B cell (primary cell): ENCODE data around the gene RNF223. TPM values are rescaled to one million over a fixed set of nuclear protein-coding genes. Genes with fewer than 3 reads are reported as not detected.

Source experiments
- ATAC-seq: fragments of 200-7000 bp; cut with Tn5 transposase; one replicate; pipeline ENCODE4 v1.10.0; 2021; ENCODE audit warnings: low read depth, mild to moderate bottlenecking, moderate number of reproducible peaks, moderate library complexity
- CTCF ChIA-PET: fragments of 350-600 bp; sonication (Branson Sonifier 250); formaldehyde crosslinking; loops from one replicate; lab custom pipeline; 2021; ENCODE audit warnings: antibody characterized with exemption, inconsistent platforms; lab: Charles Lee
- POLR2A ChIA-PET: fragments of 350-600 bp; sonication (Branson Sonifier 250); formaldehyde crosslinking; loops from one replicate; lab custom pipeline; 2021; ENCODE audit warnings: antibody characterized with exemption; lab: Charles Lee
- DNase-seq: peaks from one replicate; pipeline ENCODE4 v3.0.0; 2013
- H2AFZ ChIP-seq: 2 replicates; pipeline ENCODE4 v1.6.1; 2012; ENCODE audit warnings: mild to moderate bottlenecking, low read depth, low read length; ENCODE audit not compliant: insufficient read depth, poor library complexity, severe bottlenecking
- H3K27ac ChIP-seq, 2 donors: 1 replicate in 1 of 2; 2 replicates in 1 of 2; pipeline ENCODE4 v1.5.1; 2012 to 2013; ENCODE audit warnings: low read length in 2 of 2, mild to moderate bottlenecking in 2 of 2, moderate library complexity in 1 of 2
- H3K27me3 ChIP-seq, 4 experiments: fragments of 200-600 bp in 1 of 4; sonication (generic) in 1 of 4; replicated peaks in 1 of 4; 1 replicate in 2 of 4; 2 replicates in 2 of 4; pipeline versions ENCODE4 v1.6.1 to v1.7.0; 2013 to 2016; ENCODE audit warnings: low read length in 3 of 4, mild to moderate bottlenecking in 2 of 4, mixed read lengths in 1 of 4, moderate library complexity in 1 of 4; ENCODE audit not compliant: insufficient read depth in 4 of 4, control insufficient read depth in 3 of 4; ENCODE audit errors: control extremely low read depth in 1 of 4
- H3K36me3 ChIP-seq, 2 experiments: replicated peaks in 1 of 2; 1 replicate in 1 of 2; 2 replicates in 1 of 2; pipeline versions ENCODE4 v1.6.1 to v1.7.1; 2013; ENCODE audit warnings: low read length in 1 of 2; ENCODE audit not compliant: insufficient read depth in 2 of 2, control insufficient read depth in 1 of 2; ENCODE audit errors: control extremely low read depth in 1 of 2, extremely low read depth in 1 of 2
- H3K4me1 ChIP-seq, 2 donors: fragments of 200-600 bp in 1 of 2; sonication (generic) in 1 of 2; 1 replicate in 1 of 2; 2 replicates in 1 of 2; pipeline versions ENCODE4 v1.5.1 to v1.6.1; 2013 to 2017; ENCODE audit warnings: low read length in 2 of 2; ENCODE audit not compliant: control insufficient read depth in 2 of 2, insufficient read depth in 2 of 2
- H3K4me2 ChIP-seq: replicated peaks from 2 replicates; pipeline ENCODE3; 2012; ENCODE audit warnings: mild to moderate bottlenecking, low read depth, low read length; ENCODE audit not compliant: poor library complexity, severe bottlenecking
- H3K4me3 ChIP-seq, 5 experiments: fragments of 200-600 bp in 1 of 5; sonication (generic) in 1 of 5; 1 replicate in 3 of 5; 2 replicates in 2 of 5; pipeline versions ENCODE4 v1.5.1 to v1.7.0; 2011 to 2016; ENCODE audit warnings: low read length in 4 of 5, mild to moderate bottlenecking in 4 of 5, low read depth in 2 of 5, control low read depth in 1 of 5, moderate library complexity in 1 of 5; ENCODE audit not compliant: insufficient read depth in 1 of 5; ENCODE audit errors: control extremely low read depth in 1 of 5, extremely low read depth in 1 of 5
- H3K79me2 ChIP-seq: fragments of 200-600 bp; sonication (generic); one replicate; pipeline ENCODE4 v1.6.0; 2016; ENCODE audit warnings: low read length; ENCODE audit not compliant: control insufficient read depth, insufficient read depth
- H3K9ac ChIP-seq: fragments of 200-600 bp; sonication (generic); 2 replicates; pipeline ENCODE4 v1.6.1; 2017; ENCODE audit warnings: mild to moderate bottlenecking, low read length, moderate library complexity
- H3K9me3 ChIP-seq, 3 donors: one replicate each; pipeline versions ENCODE4 v1.6.1 to v1.7.1; 2013; ENCODE audit warnings: low read length in 2 of 3; ENCODE audit not compliant: control insufficient read depth in 2 of 3, insufficient read depth in 1 of 3; ENCODE audit errors: control extremely low read depth in 1 of 3
- H4K20me1 ChIP-seq: 2 replicates; pipeline ENCODE4 v1.6.0; 2012; ENCODE audit warnings: mild to moderate bottlenecking, low read length; ENCODE audit not compliant: insufficient read depth, control insufficient read depth, poor library complexity, severe bottlenecking
- H3K27ac Mint-ChIP-seq: one replicate; pipeline ENCODE4 v1.8.0; 2021; ENCODE audit warnings: mixed read lengths
- H3K27me3 Mint-ChIP-seq: one replicate; pipeline ENCODE4 v1.8.0; 2021; ENCODE audit warnings: mixed read lengths
- H3K4me1 Mint-ChIP-seq: one replicate; pipeline ENCODE4 v1.8.0; 2021; ENCODE audit warnings: mixed read lengths
- H3K4me3 Mint-ChIP-seq: one replicate; pipeline ENCODE4 v1.8.0; 2021; ENCODE audit warnings: mixed read lengths
- H3K9me3 Mint-ChIP-seq: one replicate; pipeline ENCODE4 v1.8.0; 2022; ENCODE audit warnings: mixed read lengths; ENCODE audit not compliant: insufficient read depth
- CTCF ChIP-seq: fragments of 200-600 bp; IDR thresholded peaks from one replicate; pipeline ENCODE4 v1.8.0; 2022; ENCODE audit warnings: antibody characterized with exemption, mild to moderate bottlenecking
- EZH2 ChIP-seq: IDR thresholded peaks from 2 replicates; pipeline ENCODE4 v1.6.1; 2012; ENCODE audit warnings: borderline replicate concordance, low read depth, mild to moderate bottlenecking, moderate library complexity, low read length; ENCODE audit not compliant: insufficient read depth, poor library complexity, severe bottlenecking
- WGBS: methylation state at CpG from one replicate; pipeline ENCODE4 v1.1.5; 2013; ENCODE audit warnings: missing lambda C conversion rate; ENCODE audit not compliant: insufficient coverage; 5-methylcytosine and 5-hydroxymethylcytosine counted together
- intact Hi-C: fragments of 100-400 bp; cut with micrococcal nuclease; formaldehyde crosslinking; loops from one replicate; pipeline ENCODE4 v1.10.0; 2022
- polyA plus RNA-seq: library from polyadenylated mRNA; depleted of rRNA; stranded (reverse); fragments of >200 nt; gene quantifications from 2 replicates; pipeline ENCODE4 v1.2.3, GENCODE V29; 2012
- total RNA-seq, 2 donors: library from RNA; stranded (reverse); fragments of 120-200 nt in 1 of 2; gene quantifications; 1 replicate in 1 of 2; 2 replicates in 1 of 2; pipeline versions ENCODE4 v1.2.3 to v1.2.4, GENCODE V29; 2013 to 2022

The RNF223 gene
- total and polyA plus RNA-seq, 2 donors (not counting 1 experiment from before 2014, with no cell fraction given) = not detected

- Histone ChIP-seq H3K79me2 (no peaks in the 10 kb centered on the region), H3K27me3 (no peaks in the 10 kb centered on the region), H4K20me1 (no peaks in the 10 kb centered on the region), H2AFZ (no peak overlapping the region), H3K4me3 (no peak overlapping the region), H3K36me3 (no peaks in the 10 kb centered on the region), H3K4me2 (no peak overlapping the region), H3K9ac (no peak overlapping the region), H3K9me3 (peaks cover 0 to 2% (median 0%) of the 10 kb centered on the region in 3 donors), H3K4me1 (peaks cover 0 to 7% of the 10 kb centered on the region in 2 donors), H3K27ac (no peak overlapping the region)
- Mint-ChIP-seq H3K4me1 (peaks cover 5% of the 10 kb centered on the region), H3K27ac (peak overlapping the region; percentile 59), H3K4me3 (peak overlapping the region; percentile 48), H3K9me3 (no peaks in the 10 kb centered on the region), H3K27me3 (no peaks in the 10 kb centered on the region)
- ATAC-seq (no peak), DNase-seq (no peak)
- TF ChIP-seq EZH2 = no peak
- TF ChIP-seq CTCF = no peak
- ChIA-PET CTCF (interaction anchor here (0.7 kb wide), 1 partner anchor 61 kb away, joined by 3 read pairs; no protein-coding TSS in a partner anchor), POLR2A (no interaction called here)
- 95% methylated on average over 10 of the region's 10 CpGs for WGBS
- intact Hi-C loops = no loop called here
These were observed 19.5 kb upstream of the RNF223 start for GRCh38 chr1:1093610-1093943.

DNA sequence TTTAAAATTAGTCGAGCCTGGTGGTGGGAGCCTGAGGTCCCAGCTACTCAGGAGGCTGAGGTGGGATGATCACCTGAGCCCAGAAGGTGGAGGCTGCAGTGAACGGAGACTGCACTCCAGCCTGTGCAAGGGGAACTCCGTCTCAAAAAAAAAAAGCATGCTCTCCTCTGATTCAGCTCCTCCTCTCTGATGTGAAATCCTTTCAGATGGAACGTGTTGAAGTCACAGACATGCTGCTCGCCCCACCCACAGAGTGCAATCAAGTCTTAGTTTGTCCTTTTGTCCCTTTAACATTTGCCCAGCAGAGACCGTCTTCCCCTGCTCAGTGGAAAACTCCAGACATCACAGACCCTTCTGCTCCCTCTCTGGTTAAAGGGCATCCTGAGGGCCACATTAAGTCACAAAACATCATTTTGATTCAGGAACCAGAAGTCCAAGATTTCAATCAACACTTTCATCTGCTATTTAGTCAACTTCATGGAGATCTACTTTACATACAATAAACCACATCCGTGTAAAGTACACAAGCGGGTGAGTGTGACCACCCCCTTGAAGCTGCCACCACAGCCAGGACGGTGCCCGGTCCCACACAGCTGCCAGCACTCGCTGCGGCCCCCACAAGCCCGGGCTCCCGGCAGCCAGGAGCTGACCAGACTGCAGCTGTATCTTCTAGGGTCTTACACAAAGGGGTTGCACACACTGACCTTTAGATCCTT lies 18.9 kb upstream of the RNF223 start:
- H3K27me3 ChIP-seq = no peaks in the 10 kb centered on the region
- POLR2A ChIA-PET = no interaction called here
- peak; percentile 46 for DNase-seq
- ATAC-seq = peak; percentile 65
- CTCF ChIA-PET = interaction anchor here (1.2 kb wide), 1 partner anchor 60 kb away, joined by 5 read pairs; no protein-coding TSS in a partner anchor
- peak overlapping the region; percentile 21 for H3K4me2 ChIP-seq
- no peaks in the 10 kb centered on the region for H3K27me3 Mint-ChIP-seq
- intact Hi-C loops = no loop called here
- no peaks in the 10 kb centered on the region for H3K79me2 ChIP-seq
- WGBS = 80% methylated on average over 14 of the region's 14 CpGs
- TF ChIP-seq CTCF (no peak), EZH2 (no peak)
- peak overlapping the region; percentile 82 for H3K27ac Mint-ChIP-seq
- peaks cover 0 to 7% of the 10 kb centered on the region in 2 donors for H3K4me1 ChIP-seq
- no peaks in the 10 kb centered on the region for H3K9me3 Mint-ChIP-seq
- no peak overlapping the region for H2AFZ ChIP-seq
- H3K27ac ChIP-seq = peak overlapping the region in 1 of 2 donors; percentile 12
- H3K9me3 ChIP-seq = peaks cover 0 to 2% (median 0%) of the 10 kb centered on the region in 3 donors
- H3K9ac ChIP-seq = no peak overlapping the region
- no peak overlapping the region for H3K4me3 ChIP-seq
- peaks cover 5% of the 10 kb centered on the region for H3K4me1 Mint-ChIP-seq
- no peaks in the 10 kb centered on the region for H3K36me3 ChIP-seq
- no peaks in the 10 kb centered on the region for H4K20me1 ChIP-seq
- H3K4me3 Mint-ChIP-seq = peak overlapping the region; percentile 70
